Gastrocnemius medialis (tissue), 4 donors: ENCODE measurements around the gene NEXN.

ENCODE experiments used
- CTCF ChIP-seq, 5 experiments: fragments of 450-650 bp in 3 of 5; fragments of 200-600 bp in 2 of 5; sonication (generic) in 2 of 5; IDR thresholded peaks in 4 of 5; conservative IDR thresholded peaks in 1 of 5; 1 replicate in 4 of 5; 2 replicates in 1 of 5; pipeline ENCODE4 v1.5.1; 2016 to 2019; ENCODE audit warnings: antibody characterized with exemption in 5 of 5, mild to moderate bottlenecking in 3 of 5, moderate library complexity in 3 of 5
- POLR2A ChIP-seq, 2 donors: fragments of 450-650 bp; IDR thresholded peaks; one replicate each; pipeline ENCODE4 v1.6.1; 2017; ENCODE audit warnings: antibody characterized with exemption in 2 of 2, mild to moderate bottlenecking in 2 of 2, moderate library complexity in 2 of 2

GRCh38 chr1:77906624-77907023, 18.2 kb downstream of the NEXN start:
- no peak for TF ChIP-seq POLR2A (IDR thresholded peaks at IDR 0.05)
- TF ChIP-seq CTCF (IDR thresholded peaks at IDR 0.05 in 4 of 5, conservative IDR thresholded peaks at IDR 0.05 in 1 of 5), result no peak
